HCT116 (cell line): ENCODE results near the gene SBF2. TPM values are rescaled to one million over a fixed set of nuclear protein-coding genes. Genes with fewer than 3 reads are reported as not detected.

Source experiments
- ATAC-seq: fragments of 200-7000 bp; cut with Tn5 transposase; 2 replicates; pipeline ENCODE4 v1.9.1; 2020; ENCODE audit warnings: mild to moderate bottlenecking, moderate library complexity
- BruUV-seq: library from RNA; stranded (reverse); fragments of 400-500 nt; replicated peaks from 2 replicates; lab custom pipeline; 2021; lab: Mats Ljungman, UMichigan
- CTCF ChIA-PET: fragments of 300-600 bp; sonication (Branson Sonifier 250); formaldehyde crosslinking; loops from one replicate; lab custom pipeline; 2021; ENCODE audit warnings: antibody characterized with exemption; lab: Charles Lee
- POLR2A ChIA-PET: fragments of 300-600, 350-600 bp; sonication (Branson Sonifier 250); formaldehyde crosslinking; loops from one replicate; lab custom pipeline; 2021; ENCODE audit warnings: antibody characterized with exemption; lab: Charles Lee
- RAD21 ChIA-PET, 2 experiments: fragments of 300-600 bp; sonication (Branson Sonifier 250); formaldehyde crosslinking; loops; one replicate each; lab custom pipeline; 2023; ENCODE audit warnings: low total read pairs in 2 of 2; ENCODE audit not compliant: uncharacterized antibody in 2 of 2, unreplicated experiment in 2 of 2, low non-redundant PET in 1 of 2; lab: Charles Lee
- DNase-seq: peaks from one replicate; pipeline ENCODE4 v3.0.0-alpha.2; 2010; ENCODE audit warnings: low read depth, low spot score
- H2AFZ ChIP-seq: fragments of 200-600 bp; shearing (Covaris generic), sonication (generic); 2 replicates; pipeline ENCODE4 v1.6.1; 2017; ENCODE audit warnings: low read depth, mixed run types, mixed read lengths, antibody characterized with exemption, low read length; ENCODE audit not compliant: poor library complexity, severe bottlenecking
- H3K27ac ChIP-seq: 2 replicates; pipeline ENCODE4 v1.5.1; 2012; ENCODE audit warnings: low read depth, low read length
- H3K27me3 ChIP-seq: fragments of 200-600 bp; sonication (generic); 2 replicates; pipeline ENCODE4 v1.6.1; 2016; ENCODE audit warnings: mixed run types, low read length, mixed read lengths; ENCODE audit not compliant: insufficient read depth
- H3K36me3 ChIP-seq, 2 experiments: fragments of 200-500 bp in 1 of 2; fragments of 200-600 bp in 1 of 2; sonication (Bioruptor generic) in 1 of 2; sonication (generic) in 1 of 2; 2 replicates each; pipeline versions ENCODE4 v1.5.1 to v1.6.1; 2014 to 2016; ENCODE audit warnings: low read length in 2 of 2, inconsistent platforms in 1 of 2, mixed read lengths in 1 of 2, mixed run types in 1 of 2; ENCODE audit not compliant: insufficient read depth in 2 of 2, control insufficient read depth in 1 of 2
- H3K4me1 ChIP-seq, 2 experiments: fragments of 200-600 bp in 1 of 2; sonication (generic) in 1 of 2; 2 replicates each; pipeline versions ENCODE4 v1.5.1 to v1.6.1; 2012 to 2017; ENCODE audit warnings: low read length in 2 of 2, inconsistent platforms in 1 of 2, mild to moderate bottlenecking in 1 of 2, mixed read lengths in 1 of 2, mixed run types in 1 of 2, moderate library complexity in 1 of 2; ENCODE audit not compliant: insufficient read depth in 2 of 2, control insufficient read depth in 1 of 2
- H3K4me2 ChIP-seq: fragments of 200-600 bp; sonication (generic); 2 replicates; pipeline ENCODE4 v1.6.1; 2017; ENCODE audit warnings: mixed run types, low read length, mixed read lengths
- H3K4me3 ChIP-seq, 2 experiments: fragments of 200-600 bp in 1 of 2; sonication (generic) in 1 of 2; replicated peaks in 1 of 2; 2 replicates each; pipeline ENCODE4 v1.5.1; 2011 to 2016; ENCODE audit warnings: low read length in 2 of 2, control low read depth in 1 of 2, low read depth in 1 of 2, mild to moderate bottlenecking in 1 of 2, mixed read lengths in 1 of 2, mixed run types in 1 of 2
- H3K79me2 ChIP-seq: fragments of 200-600 bp; sonication (generic); 2 replicates; pipeline ENCODE4 v1.6.1; 2017; ENCODE audit warnings: mild to moderate bottlenecking, mixed run types, low read length, moderate library complexity, mixed read lengths; ENCODE audit not compliant: insufficient read depth
- H3K9ac ChIP-seq: fragments of 200-600 bp; sonication (generic); 2 replicates; pipeline ENCODE4 v1.6.1; 2016; ENCODE audit warnings: low read length, mixed read lengths
- H3K9me2 ChIP-seq: fragments of 200-600 bp; sonication (generic), shearing (Covaris generic); 2 replicates; pipeline ENCODE4 v1.6.1; 2017; ENCODE audit warnings: mixed run types, mild to moderate bottlenecking, moderate library complexity; ENCODE audit not compliant: insufficient read depth
- H3K9me3 ChIP-seq, 2 experiments: fragments of 200-500 bp in 1 of 2; fragments of 200-600 bp in 1 of 2; sonication (Bioruptor generic) in 1 of 2; sonication (generic) in 1 of 2; 2 replicates each; pipeline ENCODE4 v1.6.1; 2014 to 2017; ENCODE audit warnings: low read length in 2 of 2, mixed read lengths in 2 of 2, inconsistent platforms in 1 of 2, low read depth in 1 of 2, mild to moderate bottlenecking in 1 of 2, mixed run types in 1 of 2, moderate library complexity in 1 of 2; ENCODE audit not compliant: control insufficient read depth in 1 of 2, insufficient read depth in 1 of 2
- H4K20me1 ChIP-seq: fragments of 200-600 bp; sonication (generic), shearing (Covaris generic); 2 replicates; pipeline ENCODE4 v1.6.1; 2017; ENCODE audit warnings: mixed run types, mild to moderate bottlenecking, moderate library complexity; ENCODE audit not compliant: insufficient read depth
- CBX3 ChIP-seq: IDR thresholded peaks from 2 replicates; pipeline ENCODE4 v1.6.1; 2012; ENCODE audit warnings: low read depth
- ELF1 ChIP-seq: IDR thresholded peaks from 2 replicates; pipeline ENCODE4 v1.6.1; 2012; ENCODE audit warnings: low read depth, borderline replicate concordance
- EZH2 ChIP-seq: fragments of 200-600 bp; sonication (generic); IDR thresholded peaks from 2 replicates; pipeline ENCODE4 v1.6.1; 2017; ENCODE audit warnings: antibody characterized with exemption, mixed run types
- EZH2phosphoT487 ChIP-seq: fragments of 200-600 bp; IDR thresholded peaks from 2 replicates; pipeline ENCODE4 v1.6.1; 2018; ENCODE audit warnings: antibody characterized with exemption, borderline replicate concordance
- FOSL1 ChIP-seq: IDR thresholded peaks from 2 replicates; pipeline ENCODE4 v1.6.1; 2012; ENCODE audit warnings: low read depth
- POLR2A ChIP-seq: IDR thresholded peaks from 2 replicates; pipeline ENCODE4 v1.7.0; 2011; ENCODE audit warnings: borderline replicate concordance; ENCODE audit not compliant: insufficient read depth, insufficient read length; ENCODE audit errors: extremely low read depth
- POLR2AphosphoS5 ChIP-seq: IDR thresholded peaks from 2 replicates; pipeline ENCODE4 v1.6.1; 2011; ENCODE audit warnings: mild to moderate bottlenecking, low read depth, low read length, moderate library complexity
- RAD21 ChIP-seq: IDR thresholded peaks from 2 replicates; pipeline ENCODE4 v1.6.1; 2012; ENCODE audit warnings: low read depth, mild to moderate bottlenecking
- SP1 ChIP-seq: IDR thresholded peaks from 2 replicates; pipeline ENCODE4 v1.6.1; 2012; ENCODE audit warnings: low read depth
- ZNF274 ChIP-seq: fragments of 200-500 bp; sonication (Bioruptor generic); IDR thresholded peaks from 2 replicates; pipeline ENCODE4 v1.6.1; 2014; ENCODE audit warnings: mild to moderate bottlenecking, low read depth, low read length, inconsistent platforms
- intact Hi-C: fragments of 100-400 bp; cut with micrococcal nuclease; formaldehyde crosslinking; loops from 2 replicates; pipeline ENCODE4 v1.10.0; 2022
- total RNA-seq: library from RNA; stranded (reverse); gene quantifications from one replicate; pipeline ENCODE4 v1.2.1, GENCODE V29; 2021; ENCODE audit not compliant: unreplicated experiment
- TF ChIP-seq, protein P1 (sequence below): IDR thresholded peaks from 2 replicates; pipeline ENCODE4 v1.6.1; 2012; ENCODE audit warnings: low read depth
- TF ChIP-seq, protein P2 (sequence below): IDR thresholded peaks from 2 replicates; pipeline ENCODE4 v1.6.1; 2012

SBF2 gene
- total RNA-seq, 1 experiment from 2014 or later: 35.0 TPM

DNA sequence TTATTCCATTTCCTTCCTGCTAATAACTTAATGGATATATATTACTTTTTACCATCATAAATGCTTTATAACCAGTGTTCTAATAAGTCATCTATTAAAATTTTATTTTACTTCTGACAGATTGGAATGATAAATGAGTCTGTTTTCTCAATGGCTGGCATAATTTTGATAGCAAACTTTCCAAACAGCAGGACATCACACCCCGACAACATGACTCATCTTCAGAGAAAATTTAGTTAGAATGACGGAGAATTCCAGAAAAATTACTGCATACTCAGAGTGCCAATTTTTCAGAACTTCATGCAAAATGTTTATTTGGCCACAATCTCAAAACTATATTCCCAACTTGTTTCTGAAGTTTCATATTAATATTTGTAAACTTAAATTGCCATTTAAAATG, 455.8 kb downstream of the SBF2 start:
- H3K27me3 ChIP-seq: no peaks in the 10 kb centered on the region
- BruUV-seq: no TSS peak
- DNase-seq: no peak
- intact Hi-C loops: no loop called here
- H3K79me2 ChIP-seq: no peaks in the 10 kb centered on the region
- no peaks in the 10 kb centered on the region for H3K36me3 ChIP-seq
- ChIA-PET CTCF (no interaction called here), RAD21 (no interaction called here), POLR2A (no interaction called here)
- no peaks in the 10 kb centered on the region for H3K9me2 ChIP-seq
- TF ChIP-seq, protein P1, sequence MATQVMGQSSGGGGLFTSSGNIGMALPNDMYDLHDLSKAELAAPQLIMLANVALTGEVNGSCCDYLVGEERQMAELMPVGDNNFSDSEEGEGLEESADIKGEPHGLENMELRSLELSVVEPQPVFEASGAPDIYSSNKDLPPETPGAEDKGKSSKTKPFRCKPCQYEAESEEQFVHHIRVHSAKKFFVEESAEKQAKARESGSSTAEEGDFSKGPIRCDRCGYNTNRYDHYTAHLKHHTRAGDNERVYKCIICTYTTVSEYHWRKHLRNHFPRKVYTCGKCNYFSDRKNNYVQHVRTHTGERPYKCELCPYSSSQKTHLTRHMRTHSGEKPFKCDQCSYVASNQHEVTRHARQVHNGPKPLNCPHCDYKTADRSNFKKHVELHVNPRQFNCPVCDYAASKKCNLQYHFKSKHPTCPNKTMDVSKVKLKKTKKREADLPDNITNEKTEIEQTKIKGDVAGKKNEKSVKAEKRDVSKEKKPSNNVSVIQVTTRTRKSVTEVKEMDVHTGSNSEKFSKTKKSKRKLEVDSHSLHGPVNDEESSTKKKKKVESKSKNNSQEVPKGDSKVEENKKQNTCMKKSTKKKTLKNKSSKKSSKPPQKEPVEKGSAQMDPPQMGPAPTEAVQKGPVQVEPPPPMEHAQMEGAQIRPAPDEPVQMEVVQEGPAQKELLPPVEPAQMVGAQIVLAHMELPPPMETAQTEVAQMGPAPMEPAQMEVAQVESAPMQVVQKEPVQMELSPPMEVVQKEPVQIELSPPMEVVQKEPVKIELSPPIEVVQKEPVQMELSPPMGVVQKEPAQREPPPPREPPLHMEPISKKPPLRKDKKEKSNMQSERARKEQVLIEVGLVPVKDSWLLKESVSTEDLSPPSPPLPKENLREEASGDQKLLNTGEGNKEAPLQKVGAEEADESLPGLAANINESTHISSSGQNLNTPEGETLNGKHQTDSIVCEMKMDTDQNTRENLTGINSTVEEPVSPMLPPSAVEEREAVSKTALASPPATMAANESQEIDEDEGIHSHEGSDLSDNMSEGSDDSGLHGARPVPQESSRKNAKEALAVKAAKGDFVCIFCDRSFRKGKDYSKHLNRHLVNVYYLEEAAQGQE: no peak
- TF ChIP-seq RAD21 (no peak), EZH2phosphoT487 (no peak), POLR2A (no peak), EZH2 (no peak), SP1 (no peak), POLR2AphosphoS5 (no peak), ZNF274 (no peak), ELF1 (no peak), FOSL1 (no peak), CBX3 (no peak)
- TF ChIP-seq, protein P2, sequence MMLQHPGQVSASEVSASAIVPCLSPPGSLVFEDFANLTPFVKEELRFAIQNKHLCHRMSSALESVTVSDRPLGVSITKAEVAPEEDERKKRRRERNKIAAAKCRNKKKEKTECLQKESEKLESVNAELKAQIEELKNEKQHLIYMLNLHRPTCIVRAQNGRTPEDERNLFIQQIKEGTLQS: no peak
- H2AFZ ChIP-seq: no peak overlapping the region
- ATAC-seq: no peak
- no peaks in the 10 kb centered on the region for H3K4me1 ChIP-seq
- H3K9ac ChIP-seq: no peak overlapping the region
- no peaks in the 10 kb centered on the region for H3K9me3 ChIP-seq
- no peaks in the 10 kb centered on the region for H4K20me1 ChIP-seq
- H3K27ac ChIP-seq: no peak overlapping the region
- H3K4me2 ChIP-seq: no peak overlapping the region
- H3K4me3 ChIP-seq: no peak overlapping the region
